ENCODE results near the gene RYR1.
"Not testable (repeated sequence)": the region's sequence is repeated elsewhere in the genome, so short reads cannot be mapped to it uniquely, and the experiment has no call there.

RYR1 gene

DNA sequence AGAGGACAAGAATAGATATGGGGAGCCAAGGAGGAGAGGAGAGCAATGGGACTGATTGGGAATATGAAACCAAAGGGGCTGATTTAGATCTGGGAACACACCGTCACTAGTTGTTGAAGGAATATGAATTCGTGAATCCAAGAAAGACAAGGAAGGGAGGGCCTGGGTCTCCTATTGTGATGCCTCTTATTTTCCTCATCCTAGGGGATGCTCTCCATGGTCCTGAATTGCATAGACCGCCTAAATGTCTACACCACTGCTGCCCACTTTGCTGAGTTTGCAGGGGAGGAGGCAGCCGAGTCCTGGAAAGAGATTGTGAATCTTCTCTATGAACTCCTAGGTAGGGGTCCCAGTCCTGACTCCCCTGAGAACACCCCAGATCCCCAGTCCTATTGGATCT is 21.5 kb downstream of the RYR1 start:
- DNase-seq (ENCODE audit: low read depth in 1 of 2, low spot score in 1 of 2), result no peak

- no peak for DNase-seq (ENCODE audit: low read depth in 1 of 2, low spot score in 1 of 2)
Measured at GRCh38 chr19:38457202-38457601, 23.7 kb downstream of the RYR1 start.

- DNase-seq (ENCODE audit: low read depth in 1 of 2, low spot score in 1 of 2), result no peak
Measured at GRCh38 chr19:38457690-38458405, 24.4 kb downstream of the RYR1 start.

- no peak for DNase-seq (ENCODE audit: low read depth in 1 of 2, low spot score in 1 of 2)
Measured at GRCh38 chr19:38458991-38459390, 25.5 kb downstream of the RYR1 start.

- DNase-seq (ENCODE audit: low read depth in 1 of 2, low spot score in 1 of 2), result no peak
Measured at GRCh38 chr19:38463365-38463764, 29.9 kb downstream of the RYR1 start.

DNA sequence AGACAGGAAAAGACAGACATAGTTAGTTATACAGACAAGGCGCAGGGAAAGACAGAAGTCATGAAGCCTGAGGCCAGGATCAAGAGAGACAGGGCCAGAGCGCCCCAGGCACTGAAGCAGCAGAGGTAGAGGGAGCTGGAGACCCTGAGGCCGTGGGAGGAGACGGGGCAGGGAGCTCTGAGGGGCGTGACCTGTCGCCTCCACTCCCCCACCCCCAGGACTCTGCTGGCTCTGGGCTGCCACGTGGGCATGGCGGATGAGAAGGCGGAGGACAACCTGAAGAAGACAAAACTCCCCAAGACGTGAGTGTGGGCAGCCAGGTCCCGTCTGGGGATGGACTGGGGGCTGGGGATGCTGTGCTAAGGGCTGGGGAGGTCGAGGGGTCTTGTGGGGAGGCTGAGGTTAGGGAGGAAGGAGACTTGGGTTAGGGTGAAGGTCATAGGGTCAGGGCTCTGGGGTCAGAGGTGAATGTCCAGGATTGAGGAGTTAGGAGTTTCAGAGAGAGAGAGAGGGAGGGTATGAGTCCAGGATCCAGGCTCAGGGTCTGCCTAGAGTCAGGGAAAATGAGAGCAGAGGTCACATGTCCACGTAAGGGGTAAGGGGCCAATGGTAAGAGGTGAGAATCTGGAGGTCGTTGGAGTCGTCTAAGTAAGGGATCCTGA is 31.1 kb downstream of the RYR1 start:
- DNase-seq (ENCODE audit: low read depth in 1 of 2, low spot score in 1 of 2), result no peak

GRCh38 chr19:38466050-38466449 is 32.6 kb downstream of the RYR1 start:
- DNase-seq (ENCODE audit: low read depth in 1 of 2, low spot score in 1 of 2), result no peak

DNA sequence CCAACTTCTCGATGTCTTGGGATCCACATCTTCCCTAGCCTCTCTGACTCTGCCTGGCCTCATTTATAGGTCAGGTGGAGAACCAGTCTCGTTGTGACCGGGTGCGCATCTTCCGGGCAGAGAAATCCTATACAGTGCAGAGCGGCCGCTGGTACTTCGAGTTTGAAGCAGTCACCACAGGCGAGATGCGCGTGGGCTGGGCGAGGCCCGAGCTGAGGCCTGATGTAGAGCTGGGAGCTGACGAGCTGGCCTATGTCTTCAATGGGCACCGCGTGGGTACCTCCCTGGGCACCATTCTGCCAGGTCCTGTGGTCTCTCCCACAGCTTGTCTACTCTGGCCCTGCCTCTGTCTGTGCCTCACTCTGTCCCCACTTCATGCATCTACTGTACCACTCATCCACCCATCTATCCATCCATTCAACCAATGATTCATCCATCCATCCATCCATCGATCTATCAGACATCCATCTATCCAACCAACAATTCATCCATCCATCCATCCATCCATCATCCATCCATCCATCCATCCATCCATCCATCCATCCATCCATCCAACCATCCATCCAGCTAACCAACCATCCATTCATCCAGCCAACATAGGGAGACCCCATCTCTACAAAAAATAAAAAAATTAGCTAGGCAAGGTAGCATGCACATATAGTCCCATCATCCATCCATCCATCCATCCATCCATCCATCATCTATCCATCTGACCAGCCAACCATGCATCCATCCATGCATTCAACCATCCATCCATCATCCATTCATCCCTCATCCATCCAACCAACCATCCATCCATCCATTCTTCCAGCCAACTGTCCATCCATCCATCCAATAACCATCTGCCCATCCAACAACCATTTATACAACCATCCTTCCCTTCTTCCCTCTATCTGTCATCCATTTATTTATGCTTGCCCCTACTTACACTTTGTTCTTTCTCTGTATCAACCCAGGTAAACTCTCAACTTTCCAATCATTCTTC is 34.3 kb downstream of the RYR1 start:
- no peak for DNase-seq (ENCODE audit: low read depth in 1 of 2, low spot score in 1 of 2)

DNA sequence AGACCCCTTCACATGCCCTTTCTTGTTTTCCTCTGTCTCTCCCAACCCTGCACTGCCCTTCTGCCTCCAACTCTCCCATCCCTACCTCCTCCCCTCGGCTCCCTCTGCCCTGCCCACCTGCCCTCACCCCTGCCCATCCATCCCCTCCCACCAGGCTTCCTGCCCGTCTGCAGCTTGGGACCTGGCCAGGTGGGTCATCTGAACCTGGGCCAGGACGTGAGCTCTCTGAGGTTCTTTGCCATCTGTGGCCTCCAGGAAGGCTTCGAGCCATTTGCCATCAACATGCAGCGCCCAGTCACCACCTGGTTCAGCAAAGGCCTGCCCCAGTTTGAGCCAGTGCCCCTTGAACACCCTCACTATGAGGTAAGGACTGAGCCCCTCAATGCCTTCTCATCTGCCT is 35.7 kb downstream of the RYR1 start:
- no peak for DNase-seq (ENCODE audit: low read depth in 1 of 2, low spot score in 1 of 2)

- DNase-seq (ENCODE audit: low read depth in 1 of 2, low spot score in 1 of 2), result no peak
Measured at GRCh38 chr19:38470788-38471480, 37.4 kb downstream of the RYR1 start.

- DNase-seq (ENCODE audit: low read depth in 1 of 2, low spot score in 1 of 2), result not testable (repeated sequence)
Measured at GRCh38 chr19:38472725-38473124, 39.2 kb downstream of the RYR1 start.

- DNase-seq (ENCODE audit: low read depth in 1 of 2, low spot score in 1 of 2), result no peak
Measured at GRCh38 chr19:38473201-38473600, 39.7 kb downstream of the RYR1 start.

GRCh38 chr19:38475176-38475575 is 41.7 kb downstream of the RYR1 start:
- DNase-seq (ENCODE audit: low read depth in 1 of 2, low spot score in 1 of 2), result no peak

DNA sequence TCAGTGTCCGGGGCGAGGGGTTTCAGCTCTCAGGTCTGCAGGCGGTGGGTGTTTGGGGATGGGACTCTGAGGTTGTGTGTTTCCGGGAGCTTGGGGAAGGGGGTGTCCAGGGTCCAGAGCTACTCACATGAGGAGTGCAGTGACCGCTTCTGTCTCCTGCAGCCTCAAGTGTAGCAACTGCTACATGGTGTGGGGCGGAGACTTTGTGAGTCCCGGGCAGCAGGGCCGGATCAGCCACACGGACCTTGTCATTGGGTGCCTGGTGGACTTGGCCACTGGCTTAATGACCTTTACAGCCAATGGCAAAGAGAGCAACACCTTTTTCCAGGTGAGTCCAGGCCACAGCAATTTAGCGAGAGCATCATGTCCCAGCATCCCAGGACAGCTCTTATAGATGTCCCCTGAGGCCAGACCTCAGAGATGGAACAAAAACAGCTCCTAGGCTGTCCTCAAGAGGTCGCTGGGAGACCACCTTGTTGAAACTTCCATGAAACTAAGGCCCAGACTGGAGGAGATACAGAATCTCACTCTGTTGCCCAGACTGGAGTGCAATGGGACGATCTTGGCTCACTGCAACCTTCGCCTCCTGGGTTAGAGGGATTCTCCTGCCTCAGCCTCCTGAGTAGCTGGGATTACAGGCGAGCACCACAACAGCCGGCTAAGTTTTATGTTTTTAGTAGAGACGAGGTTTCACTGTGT is 44.9 kb downstream of the RYR1 start:
- no peak for DNase-seq (ENCODE audit: low read depth in 1 of 2, low spot score in 1 of 2)

- no peak for DNase-seq (ENCODE audit: low read depth in 1 of 2, low spot score in 1 of 2)
Measured at GRCh38 chr19:38482496-38482895, 49.0 kb downstream of the RYR1 start.

- DNase-seq (ENCODE audit: low read depth in 1 of 2, low spot score in 1 of 2), result no peak
Measured at GRCh38 chr19:38483016-38483630, 49.6 kb downstream of the RYR1 start.

DNA sequence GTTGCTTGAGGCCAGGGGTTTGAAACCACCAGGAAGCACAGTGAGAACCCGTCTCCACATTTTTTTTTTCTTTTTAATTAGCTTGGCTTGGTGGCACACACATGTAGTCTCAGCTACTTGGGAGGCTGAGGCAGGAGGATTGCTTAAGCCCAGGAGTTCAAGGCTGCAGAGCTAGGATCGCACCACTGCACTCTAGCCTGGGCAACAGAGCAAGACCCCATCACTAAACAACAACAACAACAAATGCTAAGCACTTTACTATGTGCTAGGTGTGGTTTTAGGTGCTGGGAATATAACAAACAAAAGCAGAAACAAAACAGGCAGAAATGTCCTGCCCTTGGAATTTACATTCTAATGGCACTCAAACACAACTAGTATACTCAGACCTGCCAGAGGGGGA is 51.3 kb downstream of the RYR1 start:
- DNase-seq (ENCODE audit: low read depth in 1 of 2, low spot score in 1 of 2), result no peak

DNA sequence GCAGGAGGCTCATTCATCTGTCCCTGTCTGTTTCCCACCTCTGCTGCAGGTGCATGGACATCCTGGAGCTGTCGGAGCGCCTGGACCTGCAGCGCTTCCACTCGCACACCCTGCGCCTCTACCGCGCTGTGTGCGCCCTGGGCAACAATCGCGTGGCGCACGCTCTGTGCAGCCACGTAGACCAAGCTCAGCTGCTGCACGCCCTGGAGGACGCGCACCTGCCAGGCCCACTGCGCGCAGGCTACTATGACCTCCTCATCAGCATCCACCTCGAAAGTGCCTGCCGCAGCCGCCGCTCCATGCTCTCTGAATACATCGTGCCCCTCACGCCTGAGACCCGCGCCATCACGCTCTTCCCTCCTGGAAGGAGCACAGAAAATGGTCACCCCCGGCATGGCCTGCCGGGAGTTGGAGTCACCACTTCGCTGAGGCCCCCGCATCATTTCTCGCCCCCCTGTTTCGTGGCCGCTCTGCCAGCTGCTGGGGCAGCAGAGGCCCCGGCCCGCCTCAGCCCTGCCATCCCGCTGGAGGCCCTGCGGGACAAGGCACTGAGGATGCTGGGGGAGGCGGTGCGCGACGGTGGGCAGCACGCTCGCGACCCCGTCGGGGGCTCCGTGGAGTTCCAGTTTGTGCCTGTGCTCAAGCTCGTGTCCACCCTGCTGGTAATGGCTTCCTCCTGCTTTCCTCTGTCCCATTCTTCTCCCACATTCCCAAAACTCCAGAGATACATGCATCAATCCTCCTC is 52.2 kb downstream of the RYR1 start:
- no peak for DNase-seq (ENCODE audit: low read depth in 1 of 2, low spot score in 1 of 2)

DNA sequence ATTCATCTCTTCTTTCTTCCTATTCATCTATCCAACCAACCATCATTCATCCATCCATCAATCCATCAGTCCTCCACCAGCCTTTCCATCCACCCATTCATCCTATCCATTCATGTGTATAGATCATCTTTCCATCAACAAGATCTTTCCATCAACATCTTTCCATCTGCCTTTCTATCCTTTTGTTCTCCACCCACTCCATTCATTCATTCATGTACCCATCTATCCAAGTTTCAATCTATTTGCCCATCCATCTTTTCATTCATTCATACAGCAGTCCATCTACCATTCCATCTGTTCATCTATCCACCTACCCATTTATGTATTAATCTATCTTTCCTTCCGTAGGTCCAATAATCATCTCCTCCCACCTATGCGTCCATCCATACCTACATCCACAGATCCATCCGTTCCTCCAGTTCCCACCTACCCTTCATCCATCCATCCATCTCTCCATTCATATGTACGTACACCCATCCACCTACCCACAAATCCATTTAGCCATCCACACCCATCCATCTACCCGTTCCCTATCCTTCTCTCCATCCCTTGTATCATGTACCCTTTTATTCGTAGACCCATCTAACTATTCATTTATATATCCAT is 53.3 kb downstream of the RYR1 start:
- no peak for DNase-seq (ENCODE audit: low read depth in 1 of 2, low spot score in 1 of 2)
